22Rv1 (cell line): Measurements from ENCODE around the gene PPP1R9B.

Source experiments
- H3K27ac ChIP-seq: fragments of 450-650 bp; 2 replicates; pipeline ENCODE4 v1.5.1; 2017
- ZFX ChIP-seq: fragments of 450-650 bp; IDR thresholded peaks from 2 replicates; pipeline ENCODE4 v1.6.1; 2017; ENCODE audit warnings: antibody characterized with exemption, borderline replicate concordance
- TF ChIP-seq, protein P1 (sequence below): fragments of 450-650 bp; IDR thresholded peaks from 2 replicates; pipeline ENCODE4 v1.5.1; 2017; ENCODE audit warnings: mild to moderate bottlenecking

PPP1R9B gene

DNA sequence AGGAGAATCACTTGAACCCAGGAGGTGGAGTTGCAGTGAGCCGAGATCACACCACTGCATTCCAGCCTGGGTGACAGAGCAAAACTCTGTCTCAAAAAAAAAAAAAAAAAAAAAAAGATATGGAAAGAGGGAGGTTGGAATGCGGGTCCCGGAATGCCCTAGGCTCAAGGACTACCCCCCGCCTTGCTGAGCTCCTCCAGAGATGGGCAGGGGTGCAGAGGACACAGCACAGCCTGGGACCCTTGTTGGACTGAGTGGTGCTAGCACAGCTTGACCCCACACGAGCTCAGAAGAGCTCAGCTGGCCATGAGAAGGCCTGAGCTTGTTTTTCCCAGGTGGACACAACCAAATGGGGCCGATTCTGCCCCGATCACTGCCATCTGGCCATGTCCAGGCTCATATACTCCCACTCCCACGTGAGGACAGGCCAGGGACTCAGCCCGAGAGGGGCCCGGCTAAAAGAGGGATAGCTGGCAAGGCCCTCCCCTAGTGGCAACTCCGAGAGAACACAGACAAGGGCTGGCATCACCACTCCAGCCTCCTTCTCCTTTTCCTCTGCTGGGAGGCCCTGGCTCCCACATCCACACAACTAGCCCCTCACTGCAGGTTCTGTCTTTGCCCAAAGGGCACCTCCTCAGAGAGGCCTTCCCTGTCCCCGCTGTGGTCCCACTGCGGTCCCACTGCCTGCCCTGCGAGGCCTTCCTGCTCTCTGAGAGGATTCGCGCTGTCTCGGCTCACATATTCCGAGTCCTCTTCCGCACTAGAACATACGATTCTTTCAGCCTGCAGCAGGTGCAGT is 26.3 kb upstream of the PPP1R9B start:
- H3K27ac ChIP-seq = no peak overlapping the region
- TF ChIP-seq ZFX = no peak
- TF ChIP-seq, protein P1, sequence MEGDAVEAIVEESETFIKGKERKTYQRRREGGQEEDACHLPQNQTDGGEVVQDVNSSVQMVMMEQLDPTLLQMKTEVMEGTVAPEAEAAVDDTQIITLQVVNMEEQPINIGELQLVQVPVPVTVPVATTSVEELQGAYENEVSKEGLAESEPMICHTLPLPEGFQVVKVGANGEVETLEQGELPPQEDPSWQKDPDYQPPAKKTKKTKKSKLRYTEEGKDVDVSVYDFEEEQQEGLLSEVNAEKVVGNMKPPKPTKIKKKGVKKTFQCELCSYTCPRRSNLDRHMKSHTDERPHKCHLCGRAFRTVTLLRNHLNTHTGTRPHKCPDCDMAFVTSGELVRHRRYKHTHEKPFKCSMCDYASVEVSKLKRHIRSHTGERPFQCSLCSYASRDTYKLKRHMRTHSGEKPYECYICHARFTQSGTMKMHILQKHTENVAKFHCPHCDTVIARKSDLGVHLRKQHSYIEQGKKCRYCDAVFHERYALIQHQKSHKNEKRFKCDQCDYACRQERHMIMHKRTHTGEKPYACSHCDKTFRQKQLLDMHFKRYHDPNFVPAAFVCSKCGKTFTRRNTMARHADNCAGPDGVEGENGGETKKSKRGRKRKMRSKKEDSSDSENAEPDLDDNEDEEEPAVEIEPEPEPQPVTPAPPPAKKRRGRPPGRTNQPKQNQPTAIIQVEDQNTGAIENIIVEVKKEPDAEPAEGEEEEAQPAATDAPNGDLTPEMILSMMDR = no peak

DNA sequence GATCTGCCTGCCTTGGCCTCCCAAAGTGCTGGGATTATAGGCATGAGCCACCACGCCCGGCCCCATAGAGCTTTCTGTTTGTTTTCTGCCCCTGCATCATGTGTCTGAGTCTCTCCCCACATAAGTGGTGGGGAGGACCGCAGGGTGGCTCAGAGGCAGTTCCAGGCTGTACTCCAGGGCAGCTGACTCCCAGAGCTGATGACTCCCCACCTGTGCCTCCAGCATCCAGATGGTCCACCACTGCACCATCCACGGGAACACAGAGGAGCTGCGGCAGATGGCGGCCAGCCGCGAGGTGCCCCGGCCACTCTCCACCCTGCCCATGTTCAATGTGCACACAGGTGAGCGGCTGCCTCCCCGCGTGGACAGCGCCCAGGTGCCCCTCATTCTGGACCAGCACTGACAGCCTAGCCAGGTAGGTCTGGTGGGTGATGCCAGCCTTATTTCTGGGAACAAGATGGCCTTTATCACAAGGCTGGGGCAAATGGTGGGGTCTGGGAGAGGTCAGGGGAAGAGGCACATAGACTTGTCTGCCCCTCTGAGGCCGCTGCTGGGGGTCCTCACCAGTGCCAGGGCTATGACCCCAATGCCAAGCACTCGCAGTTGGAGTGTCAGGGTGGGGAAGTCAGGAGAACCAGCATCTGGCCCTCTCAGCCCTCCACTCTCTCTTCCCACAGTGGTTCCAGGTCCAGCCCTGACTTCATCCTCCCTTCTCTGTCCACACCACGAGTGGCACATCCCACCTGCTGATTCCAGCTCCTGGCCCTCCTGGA is 24.7 kb upstream of the PPP1R9B start:
- TF ChIP-seq, protein P1 = no peak
- no peak for TF ChIP-seq ZFX
- H3K27ac ChIP-seq = peak overlapping the region; percentile 55

DNA sequence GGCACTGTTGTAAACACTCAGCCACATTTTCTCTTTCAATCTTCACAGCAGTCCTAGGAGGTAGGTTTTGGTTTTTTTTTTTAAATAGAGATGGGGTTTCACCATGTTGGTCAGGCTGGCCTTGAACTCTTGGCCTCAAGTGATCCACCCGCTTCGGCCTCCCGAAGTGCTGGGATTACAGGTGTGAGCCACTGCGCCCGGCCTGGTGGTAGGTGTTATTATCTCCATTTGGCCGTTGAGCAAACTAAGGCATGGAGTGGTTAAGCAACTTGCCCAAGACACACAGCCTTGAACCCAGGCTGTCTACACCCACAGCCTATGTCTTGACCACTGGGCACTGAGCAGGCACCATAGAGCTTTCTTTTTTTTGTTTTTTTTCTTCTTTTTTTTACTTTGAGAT is 24.0 kb upstream of the PPP1R9B start:
- TF ChIP-seq, protein P1 = no peak
- no peak for TF ChIP-seq ZFX

DNA sequence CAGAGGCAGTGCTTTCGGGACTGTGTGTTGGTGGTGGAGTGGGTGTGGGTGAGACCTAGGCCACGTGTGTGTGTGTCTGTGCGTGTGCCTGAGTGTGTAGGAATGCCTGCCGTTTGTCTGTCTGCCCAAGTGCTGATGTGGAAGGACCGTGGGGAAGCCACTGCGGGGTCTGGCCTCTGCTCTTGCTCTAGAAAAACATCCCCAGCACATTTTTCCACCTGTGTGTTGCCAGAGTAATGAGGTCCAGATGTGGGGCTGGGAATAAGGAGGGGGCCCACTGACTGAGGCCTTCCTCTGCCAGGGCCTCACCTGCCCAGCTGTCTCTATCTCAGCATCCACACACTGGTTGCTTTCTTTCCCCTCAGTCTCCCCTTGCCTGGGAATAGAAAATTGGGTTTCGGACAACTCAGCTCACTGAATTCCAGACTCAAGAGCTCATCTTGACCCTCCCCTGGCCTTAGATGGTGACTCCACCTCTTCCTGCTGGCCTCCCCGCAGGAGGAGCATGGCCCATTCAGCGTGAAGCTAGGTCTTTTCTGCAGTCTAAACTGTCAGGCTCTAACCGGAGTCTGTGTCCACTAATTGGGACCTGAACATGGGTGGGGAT is 23.0 kb upstream of the PPP1R9B start:
- TF ChIP-seq, protein P1 = no peak
- TF ChIP-seq ZFX = no peak
- H3K27ac ChIP-seq = no peak overlapping the region

More for the DNA sequence above, 24.0 kb upstream of the PPP1R9B start:
- no peak overlapping the region for H3K27ac ChIP-seq

DNA sequence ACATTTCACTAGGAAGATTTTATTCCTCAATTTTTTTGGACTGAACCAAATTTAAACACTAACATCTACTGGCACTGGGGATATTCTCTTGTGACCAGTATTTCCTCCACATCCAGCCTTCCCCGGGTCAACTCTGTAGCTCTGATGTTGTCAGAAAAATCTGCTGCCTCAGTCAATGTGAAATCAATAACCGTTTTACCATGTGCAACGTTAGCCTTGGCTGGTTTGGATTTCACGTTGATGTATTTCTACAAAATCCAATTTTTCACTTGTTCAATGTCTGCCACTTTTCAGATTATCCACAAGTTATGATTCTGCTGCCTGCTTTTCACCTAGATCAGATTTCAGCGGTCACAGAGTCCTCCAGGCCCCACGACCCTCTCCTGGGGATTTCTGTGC is 22.5 kb upstream of the PPP1R9B start:
- TF ChIP-seq ZFX = no peak
- TF ChIP-seq, protein P1 = no peak
- no peak overlapping the region for H3K27ac ChIP-seq

DNA sequence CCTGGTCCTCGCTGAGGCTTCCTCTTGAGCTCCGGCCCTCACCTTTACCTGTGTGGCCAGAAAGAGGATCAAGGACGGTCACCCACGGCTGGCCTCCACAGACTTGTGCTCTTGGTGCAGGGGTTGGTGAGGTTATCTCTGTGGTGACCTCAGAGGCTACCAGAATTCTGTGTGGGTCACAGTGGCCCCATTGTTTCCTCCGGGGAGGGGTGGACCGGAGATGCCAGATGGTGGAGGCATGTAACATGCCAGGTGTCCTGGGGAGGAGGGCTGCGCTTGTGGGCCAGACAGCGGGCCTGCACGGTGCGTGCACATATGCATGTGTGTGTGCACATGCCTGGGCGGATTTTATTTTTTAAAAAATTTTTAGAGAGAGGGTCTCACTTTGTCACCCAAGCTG is 21.7 kb upstream of the PPP1R9B start:
- no peak overlapping the region for H3K27ac ChIP-seq
- TF ChIP-seq ZFX = no peak
- TF ChIP-seq, protein P1 = no peak
